ENCODE data around the gene NIBAN1.
"Not testable (repeated sequence)": the region's sequence is repeated elsewhere in the genome, so short reads cannot be mapped to it uniquely, and the experiment has no call there.

Gene NIBAN1

GRCh38 chr1:184974056-184974836, at the start of gene NIBAN1:
Gene NIBAN1, minus strand, starts transcription at chr1:184974508. Its CDS starts 152 bp downstream, at chr1:184974356.
- DNase-seq = peak; percentile 30 to 51 (median 37)

- no peak for DNase-seq
These were observed 43.7 kb upstream of the NIBAN1 start for GRCh38 chr1:185017966-185018365.

- no peak for DNase-seq
These were observed 43.0 kb upstream of the NIBAN1 start for GRCh38 chr1:185017338-185017737.

GRCh38 chr1:185016880-185017279, 42.6 kb upstream of the NIBAN1 start:
- DNase-seq = no peak

GRCh38 chr1:185015631-185016030, 41.3 kb upstream of the NIBAN1 start:
- DNase-seq = no peak

GRCh38 chr1:185014941-185015340, 40.6 kb upstream of the NIBAN1 start:
- no peak for DNase-seq

GRCh38 chr1:185010361-185010760, 36.1 kb upstream of the NIBAN1 start:
- no peak for DNase-seq

GRCh38 chr1:185008838-185009237, 34.5 kb upstream of the NIBAN1 start:
- no peak for DNase-seq

GRCh38 chr1:185001312-185001880, 27.1 kb upstream of the NIBAN1 start:
- DNase-seq = not testable (repeated sequence)

- DNase-seq = not testable (repeated sequence)
These were observed 25.7 kb upstream of the NIBAN1 start for GRCh38 chr1:184999974-185000373.

GRCh38 chr1:184994301-184994700, 20.0 kb upstream of the NIBAN1 start:
- DNase-seq = no peak

GRCh38 chr1:184992271-184992670, 18.0 kb upstream of the NIBAN1 start:
- DNase-seq = no peak

GRCh38 chr1:184990204-184990603, 15.9 kb upstream of the NIBAN1 start:
- DNase-seq = no peak

- no peak for DNase-seq
These were observed 14.2 kb upstream of the NIBAN1 start for GRCh38 chr1:184988506-184988905.

GRCh38 chr1:184987696-184988095, 13.4 kb upstream of the NIBAN1 start:
- DNase-seq = no peak

- DNase-seq = no peak
These were observed 11.9 kb upstream of the NIBAN1 start for GRCh38 chr1:184986250-184986649.

GRCh38 chr1:184982002-184982954, 8.0 kb upstream of the NIBAN1 start:
- peak; percentile 31 to 60 (median 56) for DNase-seq

- DNase-seq = no peak
These were observed 6.4 kb upstream of the NIBAN1 start for GRCh38 chr1:184980726-184981125.

GRCh38 chr1:184975208-184975870, 1.0 kb upstream of the NIBAN1 start:
- no peak for DNase-seq

- DNase-seq = no peak
These were observed 468 bp upstream of the NIBAN1 start for GRCh38 chr1:184974837-184975115.

- peak in 2 of 4 experiments; percentile 30 to 33 for DNase-seq
These were observed 844 bp downstream of the NIBAN1 start for GRCh38 chr1:184973272-184974055.

All from activated CD4-positive, CD25-positive, alpha-beta regulatory T cell (primary cell).